Naive B cell (primary cell): ENCODE data around the gene FOXP4. TPM values are rescaled to one million over a fixed set of nuclear protein-coding genes. Genes with fewer than 3 reads are reported as not detected.
A peak's percentile ranks its signal among the peaks of the same experiment; 100 is the strongest.

ENCODE experiments used
- ATAC-seq, 2 donors: fragments of 150-1000 bp; cut with Tn5 transposase; 2 replicates each; pipeline ENCODE4 v1.10.0; 2021; ENCODE audit warnings: low read depth in 2 of 2, mild to moderate bottlenecking in 2 of 2, moderate library complexity in 2 of 2
- DNase-seq: peaks from one replicate; pipeline ENCODE4 v3.0.0; 2022
- H3K27ac Mint-ChIP-seq, 6 donors: one replicate each; pipeline ENCODE4 v1.8.0; 2020 to 2022; ENCODE audit warnings: mild to moderate bottlenecking in 6 of 6, mixed read lengths in 6 of 6, moderate library complexity in 5 of 6, inconsistent platforms in 2 of 6
- H3K27me3 Mint-ChIP-seq, 3 donors: one replicate each; pipeline ENCODE4 v1.8.0; 2021 to 2022; ENCODE audit warnings: mixed read lengths in 3 of 3, mild to moderate bottlenecking in 1 of 3
- H3K36me3 Mint-ChIP-seq, 2 donors: one replicate each; pipeline ENCODE4 v1.8.0; 2020 to 2022; ENCODE audit warnings: mixed read lengths in 2 of 2, inconsistent platforms in 1 of 2, mild to moderate bottlenecking in 1 of 2
- H3K4me1 Mint-ChIP-seq, 3 donors: one replicate each; pipeline ENCODE4 v1.8.0; 2020 to 2022; ENCODE audit warnings: mixed read lengths in 3 of 3, inconsistent platforms in 1 of 3, mild to moderate bottlenecking in 1 of 3, moderate library complexity in 1 of 3
- H3K4me3 Mint-ChIP-seq, 8 donors: one replicate each; pipeline ENCODE4 v1.8.0; 2020 to 2022; ENCODE audit warnings: mild to moderate bottlenecking in 8 of 8, mixed read lengths in 8 of 8, moderate library complexity in 8 of 8, inconsistent platforms in 2 of 8
- H3K9me3 Mint-ChIP-seq, 7 donors: one replicate each; pipeline ENCODE4 v1.8.0; 2020 to 2022; ENCODE audit warnings: mixed read lengths in 7 of 7, mild to moderate bottlenecking in 5 of 7, inconsistent platforms in 2 of 7, moderate library complexity in 1 of 7
- polyA plus RNA-seq, 6 donors: library from polyadenylated mRNA; unstranded; fragments of 300-500 nt; fragmentation: Illumina TruSeq; gene quantifications; one replicate each; pipeline ENCODE4 v1.2.3, GENCODE V29; 2021; ENCODE audit warnings: low read depth in 6 of 6

FOXP4 gene
- polyA plus RNA-seq, 6 donors from 2014 or later: 0.55 to 4.7 (median 2.2) TPM

DNA sequence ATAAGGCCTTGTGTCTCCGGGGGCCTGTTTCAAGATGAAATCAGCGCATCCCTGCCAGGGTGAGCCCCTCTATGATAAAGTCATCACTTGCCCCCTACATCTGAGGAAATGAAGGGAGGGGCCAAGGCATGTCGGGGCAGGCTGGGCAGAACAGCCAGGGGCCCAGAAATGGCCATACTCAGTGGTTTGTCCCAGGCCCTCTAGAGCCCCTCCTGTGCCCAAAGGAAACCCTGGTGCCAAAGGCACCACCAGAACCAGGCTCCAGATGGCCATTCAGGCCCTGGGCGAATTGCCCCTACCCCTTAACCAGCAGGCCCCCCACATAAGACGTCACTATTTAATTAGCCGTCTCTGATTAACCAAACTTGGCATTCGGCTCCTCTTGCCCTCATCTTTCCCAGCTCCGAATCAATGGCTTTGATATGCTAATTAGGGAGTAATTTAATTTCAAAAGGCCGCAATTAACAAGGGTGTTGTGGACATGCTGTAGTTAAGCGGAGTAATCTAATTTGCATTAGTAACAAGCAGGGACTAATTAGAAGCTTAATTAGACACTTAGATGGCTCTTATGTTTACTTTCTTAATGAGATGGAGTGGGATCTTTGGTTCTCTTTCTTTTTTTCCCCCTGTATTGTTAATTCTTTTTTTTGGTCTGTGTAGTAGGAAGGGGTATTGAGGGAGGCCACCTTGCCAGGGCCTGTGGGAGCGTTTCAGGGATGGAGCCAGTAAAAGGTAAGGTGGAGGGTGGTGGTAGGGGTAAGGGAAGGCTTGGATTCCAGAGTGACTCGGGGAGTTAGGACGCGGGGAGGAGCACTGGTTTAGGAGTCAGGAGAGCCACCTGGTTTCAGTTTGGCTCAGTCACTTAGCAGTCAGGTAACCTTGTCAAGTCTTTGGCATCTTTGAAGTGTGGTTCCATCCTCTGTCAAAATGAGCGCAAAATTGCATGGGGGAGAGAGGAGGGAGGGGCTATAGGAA lies 9.4 kb downstream of the FOXP4 start:
- no peak overlapping the region for H3K27ac Mint-ChIP-seq
- H3K27me3 Mint-ChIP-seq: no peaks in the 10 kb centered on the region
- no peak for DNase-seq
- no peak overlapping the region for H3K4me3 Mint-ChIP-seq
- H3K36me3 Mint-ChIP-seq: no peaks in the 10 kb centered on the region
- peaks cover 32 to 64% (median 47%) of the 10 kb centered on the region in 3 donors for H3K4me1 Mint-ChIP-seq
- ATAC-seq: no peak
- H3K9me3 Mint-ChIP-seq: no peaks in the 10 kb centered on the region

DNA sequence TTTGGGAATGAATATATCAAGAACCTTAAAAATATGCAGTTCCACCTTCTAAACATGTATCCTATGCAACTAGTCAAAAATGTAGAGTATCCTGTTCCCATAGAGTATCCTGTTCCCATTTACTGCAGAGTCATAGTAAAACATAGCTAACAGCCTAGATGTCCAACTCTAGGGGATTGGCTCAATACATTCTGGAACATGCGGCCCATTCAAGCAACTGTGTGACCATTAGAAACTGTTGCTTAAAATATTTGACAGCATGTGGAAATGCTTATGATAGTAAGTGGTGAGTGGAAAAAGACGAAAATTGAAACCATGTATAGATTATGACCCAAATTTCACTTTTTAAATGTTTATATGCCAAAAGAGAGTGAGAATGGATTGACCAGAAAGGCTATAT lies 11.2 kb downstream of the FOXP4 start:
- Mint-ChIP-seq H3K27me3 (no peaks in the 10 kb centered on the region), H3K36me3 (no peaks in the 10 kb centered on the region), H3K4me3 (peak overlapping the region in 1 of 8 donors; percentile 65), H3K9me3 (no peaks in the 10 kb centered on the region), H3K27ac (peak overlapping the region in 1 of 6 donors; percentile 34), H3K4me1 (peaks cover 31 to 69% (median 45%) of the 10 kb centered on the region in 3 donors)
- DNase-seq (no peak), ATAC-seq (no peak)

DNA sequence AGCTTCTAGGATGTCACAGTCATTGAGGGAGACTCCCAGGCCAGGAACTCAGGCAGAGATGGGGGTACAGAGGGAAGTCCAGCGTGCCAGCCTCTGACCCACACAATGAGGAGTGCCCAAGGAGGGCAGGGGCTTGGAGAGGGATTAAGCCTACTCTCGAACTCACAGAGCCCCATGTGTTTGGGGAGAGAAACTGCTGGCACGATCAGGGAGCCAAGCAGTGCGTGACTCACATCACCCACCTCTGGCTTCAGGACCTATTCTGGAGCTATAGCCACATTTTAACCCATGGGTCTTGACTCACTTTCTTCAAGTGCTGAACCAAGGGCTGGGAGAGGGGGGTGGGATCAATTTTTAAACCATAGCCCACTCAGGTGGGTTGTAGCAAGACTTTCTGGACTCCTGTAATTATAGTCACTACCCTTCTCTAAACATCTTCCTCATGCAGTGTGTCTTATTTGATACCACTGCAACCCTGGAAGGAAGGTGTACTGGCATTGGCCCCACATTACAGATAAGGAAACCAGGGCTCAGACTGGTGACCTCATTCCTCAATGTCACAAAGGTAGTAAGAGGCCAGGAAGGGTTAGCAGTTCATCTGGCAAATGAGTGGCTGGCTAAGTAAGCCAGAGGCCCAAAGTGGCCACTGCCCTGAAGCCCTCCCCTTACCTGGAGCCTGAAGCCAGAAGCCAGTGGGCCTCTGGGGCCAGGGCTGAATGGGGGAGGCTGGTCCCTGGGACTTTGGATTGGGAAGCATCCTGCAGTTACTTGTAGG lies 12.0 kb downstream of the FOXP4 start:
- Mint-ChIP-seq H3K27ac (no peak overlapping the region), H3K27me3 (no peaks in the 10 kb centered on the region), H3K36me3 (no peaks in the 10 kb centered on the region), H3K9me3 (no peaks in the 10 kb centered on the region), H3K4me3 (peak overlapping the region in 1 of 8 donors; percentile 65), H3K4me1 (peaks cover 31 to 68% (median 45%) of the 10 kb centered on the region in 3 donors)
- DNase-seq: no peak
- ATAC-seq: no peak

DNA sequence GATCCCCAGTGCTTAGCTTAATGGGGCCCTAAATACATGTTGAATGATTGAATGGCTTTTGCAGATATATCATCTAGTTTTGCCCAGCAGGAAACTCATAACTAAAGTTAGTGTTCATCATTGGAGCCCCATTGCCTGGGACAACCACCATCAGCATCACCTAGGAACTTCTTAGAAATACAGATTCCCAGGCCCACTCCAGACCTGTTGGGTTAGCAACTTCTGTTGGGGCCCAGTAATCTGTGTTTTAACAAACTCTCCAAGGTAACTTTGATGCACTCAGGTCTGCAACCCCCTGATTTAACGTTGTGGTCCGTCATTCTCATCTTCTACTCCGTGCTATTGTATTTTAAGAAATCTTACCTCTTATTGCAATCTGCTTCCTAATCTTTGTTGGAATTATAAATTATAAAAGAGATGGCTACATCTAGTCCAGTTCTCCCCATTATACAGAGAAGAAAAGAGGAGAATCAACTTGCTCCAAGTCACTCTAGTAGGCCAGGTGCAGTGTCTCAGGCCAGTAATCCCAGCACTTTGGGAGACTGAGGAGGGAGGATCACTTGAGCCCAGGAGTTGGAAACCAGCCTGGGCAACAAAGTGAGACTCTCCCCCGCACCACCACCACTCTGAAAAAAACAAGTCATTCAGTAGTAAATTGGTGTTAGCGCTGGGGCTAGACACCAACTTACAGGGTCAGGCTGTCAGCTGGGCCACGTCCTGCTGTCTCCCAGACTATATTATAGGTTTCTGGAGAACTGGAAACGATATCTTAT lies 13.7 kb downstream of the FOXP4 start:
- DNase-seq (no peak), ATAC-seq (no peak)
- Mint-ChIP-seq H3K9me3 (no peaks in the 10 kb centered on the region), H3K27ac (peak overlapping the region; percentile 28 to 99 (median 94)), H3K27me3 (no peaks in the 10 kb centered on the region), H3K36me3 (no peaks in the 10 kb centered on the region), H3K4me1 (peaks cover 31 to 56% (median 46%) of the 10 kb centered on the region in 3 donors), H3K4me3 (peak overlapping the region; percentile 84 to 95 (median 89))

DNA sequence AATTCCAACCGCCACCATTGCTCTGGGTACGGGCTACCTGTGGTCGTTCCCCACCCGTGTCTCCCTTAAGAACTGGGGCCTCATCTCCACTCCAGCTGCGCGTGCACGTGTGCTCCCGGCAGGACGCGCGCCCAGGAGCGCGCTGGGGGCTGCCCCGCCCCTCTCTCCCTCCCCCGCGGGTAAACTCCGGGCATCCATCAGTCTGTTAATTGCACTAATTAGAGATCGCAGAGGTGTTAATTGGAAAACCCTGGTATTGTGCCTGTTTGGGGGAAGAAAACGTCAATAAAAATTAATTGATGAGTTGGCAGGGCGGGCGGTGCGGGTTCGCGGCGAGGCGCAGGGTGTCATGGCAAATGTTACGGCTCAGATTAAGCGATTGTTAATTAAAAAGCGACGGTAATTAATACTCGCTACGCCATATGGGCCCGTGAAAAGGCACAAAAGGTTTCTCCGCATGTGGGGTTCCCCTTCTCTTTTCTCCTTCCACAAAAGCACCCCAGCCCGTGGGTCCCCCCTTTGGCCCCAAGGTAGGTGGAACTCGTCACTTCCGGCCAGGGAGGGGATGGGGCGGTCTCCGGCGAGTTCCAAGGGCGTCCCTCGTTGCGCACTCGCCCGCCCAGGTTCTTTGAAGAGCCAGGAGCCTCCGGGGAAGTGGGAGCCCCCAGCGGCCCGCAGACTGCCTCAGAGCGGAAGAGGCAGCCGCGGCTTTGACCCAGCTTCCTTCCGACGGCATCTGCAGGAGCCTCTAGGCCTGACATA lies 14.4 kb downstream of the FOXP4 start:
- peak overlapping the region; percentile 84 to 95 (median 89) for H3K4me3 Mint-ChIP-seq
- ATAC-seq (peak; percentile 88 to 89), DNase-seq (peak; percentile 81)
- peaks cover 30 to 49% (median 46%) of the 10 kb centered on the region in 3 donors for H3K4me1 Mint-ChIP-seq
- H3K27me3 Mint-ChIP-seq: no peaks in the 10 kb centered on the region
- no peaks in the 10 kb centered on the region for H3K9me3 Mint-ChIP-seq
- no peaks in the 10 kb centered on the region for H3K36me3 Mint-ChIP-seq
- peak overlapping the region; percentile 60 to 99 (median 96) for H3K27ac Mint-ChIP-seq

DNA sequence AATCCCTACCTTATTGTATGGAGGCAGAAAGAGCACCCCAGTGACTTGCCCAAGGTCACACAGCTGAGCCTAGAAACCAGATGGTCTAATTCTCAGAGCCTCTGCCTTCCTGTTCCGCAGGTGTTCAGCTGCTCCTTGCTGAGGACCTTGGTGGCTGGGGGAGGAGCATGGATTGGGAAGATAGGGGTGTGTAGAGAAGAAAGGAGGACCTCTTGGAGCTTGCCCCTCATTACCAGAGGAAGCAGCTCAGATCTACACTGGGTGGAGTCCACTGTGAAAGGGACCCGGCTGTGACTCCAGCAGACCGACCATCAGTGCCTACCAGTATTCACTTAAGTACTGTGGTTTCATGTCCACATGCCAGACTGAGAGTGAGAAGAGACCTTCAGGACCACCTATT lies 15.2 kb downstream of the FOXP4 start:
- Mint-ChIP-seq H3K27me3 (no peaks in the 10 kb centered on the region), H3K36me3 (peaks cover 0 to 4% of the 10 kb centered on the region in 2 donors), H3K27ac (peak overlapping the region; percentile 49 to 99 (median 96)), H3K9me3 (no peaks in the 10 kb centered on the region), H3K4me1 (peaks cover 30 to 48% (median 45%) of the 10 kb centered on the region in 3 donors), H3K4me3 (peak overlapping the region; percentile 84 to 95 (median 89))
- ATAC-seq (no peak), DNase-seq (no peak)

DNA sequence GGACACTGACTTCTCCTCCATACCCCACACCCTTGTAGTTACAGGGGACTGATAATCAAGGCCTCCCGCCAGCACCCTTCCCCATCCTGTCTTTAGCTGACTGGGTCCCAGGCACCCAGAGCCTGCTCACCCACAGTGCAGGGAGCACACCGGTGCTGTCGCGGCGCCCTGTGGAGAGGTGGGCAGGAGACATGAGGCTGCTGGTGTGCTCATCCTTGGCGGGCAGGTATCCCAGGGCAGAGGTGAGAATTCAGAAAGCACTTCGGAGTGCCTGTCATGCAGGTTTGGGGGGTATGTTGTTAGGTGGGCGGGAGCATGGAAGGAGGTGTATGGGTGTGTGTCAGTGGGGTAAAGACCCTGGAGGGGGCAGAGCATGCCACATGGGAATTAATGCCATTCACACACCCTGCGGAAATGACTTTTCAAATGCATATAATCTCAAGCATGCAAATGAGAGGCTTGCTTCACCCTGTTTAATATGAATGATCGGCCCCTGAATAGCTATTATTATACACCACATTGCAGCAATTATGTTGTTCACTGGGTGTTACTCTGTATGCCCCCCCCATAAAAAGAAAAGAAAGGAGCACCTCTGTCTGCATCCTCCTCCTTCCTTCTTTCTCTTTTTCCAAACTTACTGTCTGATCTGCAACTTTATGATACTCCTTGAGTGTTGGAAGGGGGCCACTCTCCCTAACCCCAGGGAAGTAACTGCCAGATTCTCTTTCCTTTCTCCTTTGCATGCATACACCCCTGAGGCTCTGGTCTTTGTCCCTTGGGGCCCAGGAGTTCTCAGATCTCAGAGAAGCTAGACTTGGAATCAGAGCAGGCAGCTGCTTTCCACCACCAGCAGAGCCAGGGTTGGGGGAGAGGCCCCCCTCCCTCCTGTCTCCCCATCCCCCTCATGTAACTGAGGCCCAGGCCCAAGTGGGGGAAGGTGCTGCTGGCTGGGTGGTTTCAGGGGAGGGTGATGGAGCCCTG lies 16.0 kb downstream of the FOXP4 start:
- H3K9me3 Mint-ChIP-seq: no peaks in the 10 kb centered on the region
- no peak for DNase-seq

DNA sequence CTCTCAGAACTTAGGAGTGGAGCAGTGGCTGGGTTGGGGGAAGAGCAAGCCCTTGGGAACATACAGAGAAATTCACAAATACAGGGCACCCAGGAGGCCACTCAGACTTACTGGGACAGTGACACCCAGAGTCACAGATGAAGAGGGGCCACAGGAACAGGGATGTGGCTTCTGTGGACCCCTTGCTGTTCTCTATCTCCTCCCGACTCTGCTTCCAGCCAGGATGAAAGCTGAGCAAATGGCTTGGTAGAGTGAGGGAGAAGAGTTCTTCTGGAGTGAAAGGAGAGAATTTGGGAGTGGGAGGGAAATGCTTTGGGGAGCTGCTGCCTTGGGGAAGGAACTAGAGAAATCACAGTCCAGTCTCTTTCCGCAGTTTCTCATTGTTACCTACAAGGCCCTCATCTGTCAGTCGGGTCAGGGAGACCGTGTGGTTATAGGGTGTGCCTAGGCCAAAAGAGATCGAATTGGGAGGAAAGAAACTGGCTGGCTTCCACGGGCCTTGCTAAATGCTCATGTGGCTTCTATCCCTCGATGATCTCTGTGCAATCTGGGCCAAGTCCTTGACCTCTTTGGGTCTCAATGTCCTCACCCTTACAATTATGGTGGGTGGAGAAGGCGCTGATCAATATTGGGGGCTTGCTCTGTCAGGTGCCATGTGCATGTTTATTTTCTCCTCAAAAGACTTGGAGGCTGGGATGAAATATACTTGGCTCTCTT lies 17.0 kb downstream of the FOXP4 start:
- ATAC-seq: no peak
- no peaks in the 10 kb centered on the region for H3K27me3 Mint-ChIP-seq
- H3K36me3 Mint-ChIP-seq: peaks cover 0 to 9% of the 10 kb centered on the region in 2 donors
- peak overlapping the region in 5 of 6 donors; percentile 16 to 76 (median 52) for H3K27ac Mint-ChIP-seq
- H3K4me1 Mint-ChIP-seq: peaks cover 23 to 41% (median 40%) of the 10 kb centered on the region in 3 donors
- no peaks in the 10 kb centered on the region for H3K9me3 Mint-ChIP-seq
- peak overlapping the region in 1 of 8 donors; percentile 18 for H3K4me3 Mint-ChIP-seq
- DNase-seq: no peak

More for the DNA sequence above, 16.0 kb downstream of the FOXP4 start:
- Mint-ChIP-seq H3K4me1 (peaks cover 25 to 42% (median 40%) of the 10 kb centered on the region in 3 donors), H3K36me3 (peaks cover 0 to 9% of the 10 kb centered on the region in 2 donors), H3K4me3 (peak overlapping the region in 5 of 8 donors; percentile 5 to 88 (median 49)), H3K27ac (peak overlapping the region; percentile 21 to 99 (median 50)), H3K27me3 (no peaks in the 10 kb centered on the region)
- no peak for ATAC-seq

DNA sequence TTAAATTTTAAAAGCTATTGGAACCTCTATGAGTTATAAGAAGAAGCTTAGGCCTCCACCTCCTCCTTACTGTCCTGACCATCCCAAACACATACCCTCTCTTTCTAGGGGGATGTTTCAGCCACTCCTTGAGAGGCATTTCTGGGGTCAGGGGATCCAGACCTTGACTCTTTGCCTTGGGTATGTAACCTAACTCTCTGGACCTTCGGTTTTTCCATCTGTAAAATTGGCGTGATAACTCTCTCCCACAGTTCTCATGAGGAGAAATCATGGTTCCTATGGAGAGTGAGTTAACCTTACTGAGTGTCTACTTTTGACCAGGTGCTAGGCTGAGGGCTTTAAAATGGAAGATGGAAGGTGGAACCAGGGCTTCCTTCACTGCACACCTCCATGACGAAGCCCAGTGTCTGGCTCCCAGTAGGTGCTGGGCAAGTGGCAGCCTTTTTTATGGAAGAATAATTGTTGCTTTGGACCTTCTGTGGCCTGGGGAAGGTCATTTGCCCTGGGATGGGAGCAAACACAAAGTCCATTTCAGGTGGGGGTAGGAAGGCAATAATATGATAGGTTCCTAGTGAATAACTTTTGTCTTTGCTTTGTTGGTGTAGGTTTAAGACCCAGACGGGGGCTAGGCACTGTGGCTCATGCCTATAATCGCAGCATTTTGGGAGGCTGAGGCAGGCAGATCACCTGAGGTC lies 18.4 kb downstream of the FOXP4 start:
- H3K27me3 Mint-ChIP-seq: no peaks in the 10 kb centered on the region
- H3K4me3 Mint-ChIP-seq: no peak overlapping the region
- peaks cover 19 to 41% (median 32%) of the 10 kb centered on the region in 3 donors for H3K4me1 Mint-ChIP-seq
- H3K9me3 Mint-ChIP-seq: no peaks in the 10 kb centered on the region
- DNase-seq: no peak
- peak overlapping the region in 1 of 6 donors; percentile 51 for H3K27ac Mint-ChIP-seq
- peaks cover 0 to 9% of the 10 kb centered on the region in 2 donors for H3K36me3 Mint-ChIP-seq
- no peak for ATAC-seq

DNA sequence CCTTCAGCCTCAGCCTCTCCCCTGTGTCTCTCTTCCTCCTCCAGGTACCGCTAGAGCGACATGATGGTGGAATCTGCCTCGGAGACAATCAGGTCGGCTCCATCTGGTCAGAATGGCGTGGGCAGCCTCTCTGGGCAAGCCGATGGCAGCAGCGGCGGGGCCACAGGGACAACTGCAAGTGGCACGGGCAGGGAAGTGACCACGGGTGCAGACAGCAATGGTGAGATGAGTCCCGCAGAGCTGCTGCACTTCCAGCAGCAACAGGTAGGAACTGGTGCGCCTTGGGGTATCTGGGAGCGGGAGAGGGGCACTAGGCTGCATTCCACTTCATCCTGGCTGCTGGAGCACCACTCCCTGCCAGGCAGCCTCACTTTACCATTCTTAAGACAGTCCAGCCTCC lies 19.5 kb downstream of the FOXP4 start:
- H3K27ac Mint-ChIP-seq: no peak overlapping the region
- peaks cover 0 to 9% of the 10 kb centered on the region in 2 donors for H3K36me3 Mint-ChIP-seq
- no peak for DNase-seq
- ATAC-seq: no peak
- peaks cover 14 to 31% (median 21%) of the 10 kb centered on the region in 3 donors for H3K4me1 Mint-ChIP-seq
- no peaks in the 10 kb centered on the region for H3K9me3 Mint-ChIP-seq
- H3K27me3 Mint-ChIP-seq: no peaks in the 10 kb centered on the region
- H3K4me3 Mint-ChIP-seq: no peak overlapping the region
